GM12892 (cell line): ENCODE data around the gene SORCS3.

Experiments
- DNase-seq: peaks from one replicate; pipeline ENCODE4 v3.0.0; 2011; ENCODE audit not compliant: insufficient read length
- FAIRE-seq: peaks from 2 replicates; lab custom pipeline; 2011; peaks lifted over from hg19 to GRCh38; lab: Jason Lieb, UNC
- POLR2A ChIP-seq: IDR thresholded peaks from 2 replicates; pipeline ENCODE4 v1.6.1; 2011; ENCODE audit warnings: low read depth, low read length, control low read depth
- POLR2AphosphoS5 ChIP-seq: IDR thresholded peaks from 2 replicates; pipeline ENCODE4 v1.6.1; 2011; ENCODE audit warnings: low read depth, low read length, control low read depth
- TAF1 ChIP-seq: IDR thresholded peaks from 2 replicates; pipeline ENCODE4 v1.6.1; 2011; ENCODE audit warnings: low read depth, mild to moderate bottlenecking, control low read depth, low read length, borderline replicate concordance

The SORCS3 gene

GRCh38 chr10:105138358-105138757 is 497.3 kb downstream of the SORCS3 start:
- FAIRE-seq (no peak), DNase-seq (no peak)
- no peak for TF ChIP-seq TAF1
- no peak for TF ChIP-seq POLR2A
- no peak for TF ChIP-seq POLR2AphosphoS5

- DNase-seq: no peak
- TF ChIP-seq POLR2A (no peak), POLR2AphosphoS5 (no peak), TAF1 (no peak)
- FAIRE-seq: no peak
These were observed 498.3 kb downstream of the SORCS3 start for GRCh38 chr10:105139363-105139896.

- TF ChIP-seq POLR2A (no peak), POLR2AphosphoS5 (no peak), TAF1 (no peak)
- no peak for FAIRE-seq
- no peak for DNase-seq
These were observed 499.5 kb downstream of the SORCS3 start for GRCh38 chr10:105140600-105140999.

- DNase-seq (no peak), FAIRE-seq (no peak)
- TF ChIP-seq POLR2AphosphoS5 (no peak), POLR2A (no peak), TAF1 (no peak)
These were observed 504.6 kb downstream of the SORCS3 start for GRCh38 chr10:105145711-105146110.

- DNase-seq (no peak), FAIRE-seq (no peak)
- TF ChIP-seq POLR2AphosphoS5 (no peak), POLR2A (no peak), TAF1 (no peak)
These were observed 505.3 kb downstream of the SORCS3 start for GRCh38 chr10:105146436-105146835.

GRCh38 chr10:105148456-105148855 is 507.4 kb downstream of the SORCS3 start:
- no peak for FAIRE-seq
- TF ChIP-seq TAF1 (no peak), POLR2A (no peak), POLR2AphosphoS5 (no peak)
- DNase-seq: no peak

- DNase-seq: no peak
- no peak for FAIRE-seq
These were observed 507.8 kb downstream of the SORCS3 start for GRCh38 chr10:105148921-105149320.

GRCh38 chr10:105149371-105149891 is 508.3 kb downstream of the SORCS3 start:
- no peak for TF ChIP-seq POLR2A
- TF ChIP-seq POLR2AphosphoS5: no peak
- no peak for TF ChIP-seq TAF1
- FAIRE-seq (no peak), DNase-seq (no peak)

More at GRCh38 chr10:105148921-105149320, 507.8 kb downstream of the SORCS3 start:
- no peak for TF ChIP-seq POLR2A
- no peak for TF ChIP-seq POLR2AphosphoS5
- TF ChIP-seq TAF1: no peak

GRCh38 chr10:105150259-105150880 is 509.3 kb downstream of the SORCS3 start:
- TF ChIP-seq TAF1: no peak
- TF ChIP-seq POLR2AphosphoS5: no peak
- TF ChIP-seq POLR2A: no peak
- no peak for FAIRE-seq

GRCh38 chr10:105154736-105155135 is 513.6 kb downstream of the SORCS3 start:
- TF ChIP-seq POLR2A (no peak), TAF1 (no peak), POLR2AphosphoS5 (no peak)
- no peak for FAIRE-seq
- no peak for DNase-seq

More at GRCh38 chr10:105150259-105150880, 509.3 kb downstream of the SORCS3 start:
- no peak for DNase-seq

- FAIRE-seq: no peak
- no peak for DNase-seq
- no peak for TF ChIP-seq POLR2A
- TF ChIP-seq POLR2AphosphoS5: no peak
- TF ChIP-seq TAF1: no peak
These were observed 518.2 kb downstream of the SORCS3 start for GRCh38 chr10:105159268-105159667.

- no peak for TF ChIP-seq TAF1
- TF ChIP-seq POLR2A: no peak
- no peak for TF ChIP-seq POLR2AphosphoS5
- FAIRE-seq (no peak), DNase-seq (no peak)
These were observed 520.1 kb downstream of the SORCS3 start for GRCh38 chr10:105161149-105161548.
